ENCODE measurements around the gene ZNF652.

Gene ZNF652

GRCh38 chr17:49338883-49339282 lies 23.2 kb downstream of the ZNF652 start:
- Histone ChIP-seq H3K36me3 (replicated peaks; ENCODE audit: low read depth, low read length) (no peaks in the 10 kb centered on the region), H3K4me2 (ENCODE audit: low read length) (no peak overlapping the region), H2AFZ (ENCODE audit: low read depth, low read length) (no peak overlapping the region), H3K4me3 (ENCODE audit: low read length) (no peak overlapping the region), H3K27ac (ENCODE audit: low read length) (no peak overlapping the region), H4K20me1 (ENCODE audit: insufficient read depth, low read length) (peaks cover 44% of the 10 kb centered on the region), H3K27me3 (ENCODE audit: low read depth, low read length) (no peaks in the 10 kb centered on the region), H3K9me3 (ENCODE audit: insufficient read depth, low read length) (no peaks in the 10 kb centered on the region), H3K4me1 (ENCODE audit: low read length) (peaks cover 22% of the 10 kb centered on the region), H3K79me2 (ENCODE audit: low read length) (peaks cover 45% of the 10 kb centered on the region), H3K9ac (ENCODE audit: low read length) (no peak overlapping the region)
- TF ChIP-seq EZH2phosphoT487 (IDR thresholded peaks at IDR 0.05; ENCODE audit: low read depth) (no peak), CTCF (IDR thresholded peaks at IDR 0.05; ENCODE audit: low read depth, low read length) (no peak)

DNA sequence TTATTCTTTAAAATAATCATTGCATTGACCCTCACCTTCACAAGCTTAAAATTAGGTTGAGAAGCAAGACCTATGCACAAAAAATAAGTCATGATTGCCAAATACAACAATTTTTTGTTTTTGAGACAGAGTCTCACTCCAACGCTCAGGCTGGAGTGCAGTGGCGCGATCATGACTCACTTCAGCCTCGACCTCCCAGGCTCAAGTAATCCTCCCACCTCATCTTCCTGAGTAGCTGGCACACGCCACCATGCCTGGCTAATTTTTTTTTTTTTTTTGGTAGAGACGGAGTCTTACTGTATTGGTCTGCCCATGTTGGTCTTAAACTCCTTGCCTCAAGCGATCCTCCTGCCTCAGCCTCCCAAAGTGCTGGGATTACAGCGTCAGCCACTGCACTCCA lies 24.2 kb downstream of the ZNF652 start:
- Histone ChIP-seq H3K79me2 (ENCODE audit: low read length) (peaks cover 39% of the 10 kb centered on the region), H3K9me3 (ENCODE audit: insufficient read depth, low read length) (no peaks in the 10 kb centered on the region)

GRCh38 chr17:49334744-49335512 lies 27.1 kb downstream of the ZNF652 start:
- Histone ChIP-seq H3K79me2 (ENCODE audit: low read length) (peaks cover 25% of the 10 kb centered on the region), H3K27ac (ENCODE audit: low read length) (no peak overlapping the region)

More for the DNA sequence above, 24.2 kb downstream of the ZNF652 start:
- Histone ChIP-seq H2AFZ (ENCODE audit: low read depth, low read length) (no peak overlapping the region), H3K27ac (ENCODE audit: low read length) (no peak overlapping the region), H4K20me1 (ENCODE audit: insufficient read depth, low read length) (peaks cover 38% of the 10 kb centered on the region), H3K27me3 (ENCODE audit: low read depth, low read length) (no peaks in the 10 kb centered on the region), H3K36me3 (replicated peaks; ENCODE audit: low read depth, low read length) (no peaks in the 10 kb centered on the region), H3K4me1 (ENCODE audit: low read length) (peaks cover 14% of the 10 kb centered on the region), H3K4me2 (ENCODE audit: low read length) (no peak overlapping the region), H3K4me3 (ENCODE audit: low read length) (no peak overlapping the region), H3K9ac (ENCODE audit: low read length) (no peak overlapping the region)
- TF ChIP-seq CTCF (IDR thresholded peaks at IDR 0.05; ENCODE audit: low read depth, low read length) (no peak), EZH2phosphoT487 (IDR thresholded peaks at IDR 0.05; ENCODE audit: low read depth) (no peak)

More at GRCh38 chr17:49334744-49335512, 27.1 kb downstream of the ZNF652 start:
- Histone ChIP-seq H3K4me1 (ENCODE audit: low read length) (no peaks in the 10 kb centered on the region), H3K27me3 (ENCODE audit: low read depth, low read length) (no peaks in the 10 kb centered on the region), H3K36me3 (replicated peaks; ENCODE audit: low read depth, low read length) (no peaks in the 10 kb centered on the region), H3K4me3 (ENCODE audit: low read length) (no peak overlapping the region), H4K20me1 (ENCODE audit: insufficient read depth, low read length) (peaks cover 15% of the 10 kb centered on the region; the same call in 1 of the 2 replicates), H3K9ac (ENCODE audit: low read length) (no peak overlapping the region), H3K4me2 (ENCODE audit: low read length) (no peak overlapping the region), H2AFZ (ENCODE audit: low read depth, low read length) (no peak overlapping the region), H3K9me3 (ENCODE audit: insufficient read depth, low read length) (no peaks in the 10 kb centered on the region)
- TF ChIP-seq EZH2phosphoT487 (IDR thresholded peaks at IDR 0.05; ENCODE audit: low read depth) (no peak), CTCF (IDR thresholded peaks at IDR 0.05; ENCODE audit: low read depth, low read length) (no peak)

Data from OCI-LY3 (cell line).